HG03097 (cell line): Measurements from ENCODE around the gene FMOD.
"Not testable (repeated sequence)": the region's sequence is repeated elsewhere in the genome, so short reads cannot be mapped to it uniquely, and the experiment has no call there.

Experiments used
- ATAC-seq: cut with Tn5 transposase; IDR thresholded peaks from one replicate; pipeline ENCODE4 v1.9.1; 2021; ENCODE audit not compliant: unreplicated experiment, low FRiP score

The FMOD gene

GRCh38 chr1:203307641-203308126, 43.2 kb downstream of the FMOD start:
- ATAC-seq = no peak

DNA sequence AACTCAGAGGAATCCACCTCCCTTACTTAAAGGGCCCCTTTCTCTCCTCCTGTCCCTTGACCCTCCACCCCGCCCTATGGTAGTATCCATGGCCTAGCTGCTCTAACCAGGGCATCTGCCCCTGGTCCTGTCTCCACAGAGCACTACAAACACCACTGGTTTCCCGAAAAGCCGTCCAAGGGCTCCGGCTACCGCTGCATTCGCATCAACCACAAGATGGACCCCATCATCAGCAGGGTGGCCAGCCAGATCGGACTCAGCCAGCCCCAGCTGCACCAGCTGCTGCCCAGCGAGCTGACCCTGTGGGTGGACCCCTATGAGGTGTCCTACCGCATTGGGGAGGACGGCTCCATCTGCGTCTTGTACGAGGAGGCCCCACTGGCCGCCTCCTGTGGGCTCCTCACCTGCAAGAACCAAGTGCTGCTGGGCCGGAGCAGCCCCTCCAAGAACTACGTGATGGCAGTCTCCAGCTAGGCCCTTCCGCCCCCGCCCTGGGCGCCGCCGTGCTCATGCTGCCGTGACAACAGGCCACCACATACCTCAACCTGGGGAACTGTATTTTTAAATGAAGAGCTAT, 43.9 kb downstream of the FMOD start:
- no peak for ATAC-seq

GRCh38 chr1:203306089-203306964, 44.6 kb downstream of the FMOD start:
- ATAC-seq = no peak

DNA sequence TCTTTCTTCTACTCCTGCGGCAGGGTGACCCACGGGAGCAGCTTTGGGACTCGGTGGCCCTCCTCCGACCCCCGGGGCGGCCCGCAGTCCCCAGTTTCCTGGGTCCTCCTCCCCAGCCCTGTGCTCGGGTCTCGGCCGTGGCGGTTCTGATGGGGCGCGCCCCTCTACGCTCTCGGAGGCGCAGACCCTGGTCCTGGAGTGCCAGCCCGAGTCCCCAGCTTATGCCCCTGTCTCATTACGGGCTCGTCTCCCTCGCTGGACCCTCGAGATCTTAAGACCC, 45.2 kb downstream of the FMOD start:
- ATAC-seq = peak; percentile 9

DNA sequence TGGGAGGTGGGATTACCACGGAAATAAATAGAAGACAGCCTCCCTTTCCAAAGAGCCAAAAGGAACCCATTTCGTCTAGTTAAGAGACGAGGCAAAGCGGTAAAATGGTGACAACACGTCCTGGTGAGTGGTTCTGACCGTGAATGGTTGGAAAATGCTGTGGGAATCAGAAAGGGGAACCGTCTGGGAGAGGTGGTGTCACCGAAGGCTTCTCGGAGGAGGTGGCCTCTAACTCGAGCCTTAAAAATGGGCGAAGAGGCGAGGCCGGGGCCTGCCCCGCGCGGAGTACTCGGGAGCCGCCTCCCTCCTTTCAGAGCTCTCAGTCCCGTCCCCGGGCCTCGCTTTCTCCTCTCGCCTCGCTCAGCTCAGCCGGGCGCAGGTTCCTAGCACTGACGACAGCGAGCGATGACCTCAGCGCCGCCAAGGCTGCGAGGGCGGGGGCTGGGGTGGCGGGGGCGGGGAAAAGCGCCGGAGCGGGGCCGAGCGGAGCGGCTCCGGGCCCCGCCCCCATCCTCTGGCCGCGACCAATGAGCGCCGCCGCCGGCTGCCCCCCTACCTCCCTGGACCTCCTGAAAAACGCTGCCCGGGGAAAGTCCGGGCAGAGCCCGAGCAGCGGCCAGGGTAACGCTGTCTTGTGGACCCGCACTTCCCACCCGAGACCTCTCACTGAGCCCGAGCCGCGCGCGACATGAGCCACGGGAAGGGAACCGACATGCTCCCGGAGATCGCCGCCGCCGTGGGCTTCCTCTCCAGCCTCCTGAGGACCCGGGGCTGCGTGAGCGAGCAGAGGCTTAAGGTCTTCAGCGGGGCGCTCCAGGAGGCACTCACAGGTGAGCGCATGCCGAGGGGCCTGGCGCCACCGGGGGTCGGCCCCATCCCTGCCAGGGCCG, 45.8 kb downstream of the FMOD start, which contains the start of gene BTG2:
BTG2 (plus strand) TSS at position 601 of the 890 bp plus-strand sequence; CDS start at position 689, 88 bp downstream.
- peak; percentile 71 for ATAC-seq

DNA sequence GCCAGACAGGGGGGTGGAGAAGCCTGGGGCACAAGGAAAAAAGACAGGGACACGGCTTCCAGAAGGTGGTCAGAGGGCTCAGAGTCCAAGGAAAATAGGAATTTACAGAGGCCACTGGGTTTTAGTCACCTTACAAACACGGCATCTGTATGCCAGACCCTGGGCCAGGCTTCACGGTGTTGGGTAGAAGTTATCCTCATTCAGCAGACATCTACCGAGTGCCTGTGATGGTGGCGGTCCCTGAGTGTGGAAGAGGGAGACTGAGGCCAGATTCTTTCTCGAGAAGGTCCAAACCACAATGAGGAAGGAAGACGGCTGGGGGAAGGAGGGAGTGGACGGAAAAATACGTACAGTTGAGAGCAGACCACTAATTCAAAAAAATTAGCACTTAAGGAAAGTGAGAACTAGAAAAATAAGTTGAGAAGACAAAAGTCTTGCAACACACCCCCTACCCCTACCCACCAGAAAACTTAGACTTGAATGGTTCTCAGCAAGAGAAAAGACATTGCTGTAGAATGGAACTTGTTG, 46.5 kb downstream of the FMOD start:
- no peak for ATAC-seq

DNA sequence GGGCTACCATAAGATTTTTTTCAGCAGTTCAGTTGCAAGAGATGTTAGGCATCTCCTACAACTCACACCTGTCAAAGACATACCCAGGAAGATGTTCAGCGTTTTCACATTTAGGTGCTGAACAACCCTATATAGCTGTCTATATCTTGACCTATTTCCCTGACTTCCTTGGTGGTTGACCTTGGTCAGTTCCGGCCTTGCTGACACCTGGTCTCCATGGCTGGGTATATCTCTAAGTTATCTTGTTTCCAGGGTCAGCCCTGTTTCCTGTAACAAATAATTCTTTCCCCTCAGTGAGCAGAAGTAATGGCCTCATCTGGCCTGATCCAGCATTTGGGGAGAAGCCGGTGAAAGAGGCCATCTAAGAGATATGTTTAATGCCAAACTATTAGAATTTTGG, 48.0 kb downstream of the FMOD start:
- no peak for ATAC-seq

DNA sequence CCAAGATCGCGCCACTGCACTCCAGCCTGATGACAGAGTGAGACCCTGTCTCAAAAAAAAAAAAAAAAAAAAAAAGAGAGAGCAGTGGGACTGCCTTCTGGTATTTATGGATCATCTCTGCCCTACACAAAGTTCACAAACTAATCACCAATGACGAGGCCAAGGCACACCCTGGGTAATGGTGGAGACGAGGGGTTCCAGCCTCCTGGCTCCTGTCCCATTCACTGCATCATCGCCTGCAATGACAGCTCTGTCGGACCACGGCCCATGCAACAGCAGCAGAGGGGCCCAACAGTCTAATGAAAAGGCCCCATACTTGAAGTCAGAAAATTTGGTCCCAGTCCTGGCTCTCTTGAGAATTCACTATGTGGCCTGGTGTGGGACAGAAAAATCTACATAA, 48.5 kb downstream of the FMOD start:
- ATAC-seq = no peak

DNA sequence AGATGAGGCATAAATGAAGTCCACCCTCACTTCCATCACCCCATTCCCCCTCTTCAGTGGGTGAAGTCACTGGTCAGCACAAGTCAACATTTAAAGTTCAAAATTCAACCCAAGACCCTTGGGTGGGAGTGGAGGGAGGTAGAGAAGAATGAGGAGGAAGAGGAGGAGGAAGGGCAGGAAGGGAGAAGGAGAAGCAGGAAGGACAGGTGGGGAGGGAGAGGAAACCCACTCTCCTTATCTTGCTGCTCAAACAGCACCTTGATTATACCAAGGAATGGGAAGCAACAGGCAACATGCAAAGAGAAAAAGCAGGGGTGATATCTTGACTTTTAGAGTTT, 49.6 kb downstream of the FMOD start:
- ATAC-seq = no peak

GRCh38 chr1:203300441-203301330, 50.2 kb downstream of the FMOD start:
- ATAC-seq = no peak

- ATAC-seq = not testable (repeated sequence)
Measured at GRCh38 chr1:203299719-203300429, 51.0 kb downstream of the FMOD start.

- ATAC-seq = no peak
Measured at GRCh38 chr1:203299169-203299568, 51.8 kb downstream of the FMOD start.

- no peak for ATAC-seq
Measured at GRCh38 chr1:203296460-203297073, 54.4 kb downstream of the FMOD start.

- ATAC-seq = no peak
Measured at GRCh38 chr1:203295796-203296195, 55.1 kb downstream of the FMOD start.

GRCh38 chr1:203291201-203292096, 59.5 kb downstream of the FMOD start:
- ATAC-seq = no peak
